Loucy (cell line): ENCODE data around the gene CLK2.

ENCODE experiments used
- H2AFZ ChIP-seq: fragments of 200-600 bp; sonication (generic); 2 replicates; pipeline ENCODE4 v1.6.0; 2016; ENCODE audit warnings: antibody characterized with exemption, mild to moderate bottlenecking, low read length, moderate library complexity
- H3F3A ChIP-seq: fragments of 200-600 bp; 2 replicates; pipeline ENCODE4 v1.6.0; 2016; ENCODE audit warnings: antibody characterized with exemption, low read depth, mild to moderate bottlenecking
- H3K27me3 ChIP-seq: fragments of 200-600 bp; sonication (generic); 2 replicates; pipeline ENCODE4 v1.6.1; 2014; ENCODE audit warnings: low read length, mild to moderate bottlenecking; ENCODE audit not compliant: insufficient read depth, poor library complexity, severe bottlenecking
- H3K36me3 ChIP-seq: fragments of 200-600 bp; sonication (generic); 2 replicates; pipeline ENCODE4 v1.6.1; 2016; ENCODE audit warnings: low read length; ENCODE audit not compliant: insufficient read depth
- H3K4me1 ChIP-seq: fragments of 200-600 bp; sonication (generic); 2 replicates; pipeline ENCODE4 v1.5.1; 2014; ENCODE audit warnings: low read length, mild to moderate bottlenecking; ENCODE audit not compliant: insufficient read depth, poor library complexity, severe bottlenecking
- H3K4me2 ChIP-seq: fragments of 200-600 bp; sonication (generic); 2 replicates; pipeline ENCODE4 v1.6.0; 2014; ENCODE audit warnings: antibody characterized with exemption, low read length, low read depth, mild to moderate bottlenecking; ENCODE audit not compliant: poor library complexity, severe bottlenecking
- H3K4me3 ChIP-seq: fragments of 200-600 bp; sonication (generic); 2 replicates; pipeline ENCODE4 v1.5.1; 2014; ENCODE audit warnings: low read length, mild to moderate bottlenecking, mixed read lengths; ENCODE audit not compliant: poor library complexity, severe bottlenecking
- H3K79me2 ChIP-seq: fragments of 200-600 bp; sonication (generic); 2 replicates; pipeline ENCODE4 v1.6.1; 2014; ENCODE audit warnings: low read length; ENCODE audit not compliant: insufficient read depth
- H3K9ac ChIP-seq: fragments of 200-600 bp; sonication (generic); 2 replicates; pipeline ENCODE4 v1.6.0; 2014; ENCODE audit warnings: mild to moderate bottlenecking, low read depth, low read length, moderate library complexity; ENCODE audit not compliant: poor library complexity, severe bottlenecking
- H3K9me2 ChIP-seq: fragments of 200-600 bp; sonication (generic); replicated peaks from 2 replicates; pipeline ENCODE4 v1.6.1; 2016; ENCODE audit warnings: low read depth, low read length, mixed read lengths
- H3K9me3 ChIP-seq: fragments of 200-600 bp; sonication (generic); 2 replicates; pipeline ENCODE4 v1.6.1; 2014; ENCODE audit warnings: mild to moderate bottlenecking, antibody characterized with exemption, low read length, low read depth; ENCODE audit not compliant: insufficient read depth
- H4K20me1 ChIP-seq: fragments of 200-600 bp; sonication (generic); 2 replicates; pipeline ENCODE4 v1.6.0; 2014; ENCODE audit warnings: antibody characterized with exemption, low read length, mild to moderate bottlenecking; ENCODE audit not compliant: insufficient read depth, poor library complexity, severe bottlenecking
- EZH2phosphoT487 ChIP-seq: fragments of 200-600 bp; IDR thresholded peaks from 2 replicates; pipeline ENCODE4 v1.6.1; 2018; ENCODE audit warnings: antibody characterized with exemption, mild to moderate bottlenecking, moderate library complexity, borderline replicate concordance
- TF ChIP-seq, protein P1 (sequence below): fragments of 200-600 bp; sonication (generic); conservative IDR thresholded peaks from 2 replicates; pipeline ENCODE4 v1.5.1; 2014; ENCODE audit warnings: mild to moderate bottlenecking, antibody characterized with exemption, low read length

The CLK2 gene

DNA sequence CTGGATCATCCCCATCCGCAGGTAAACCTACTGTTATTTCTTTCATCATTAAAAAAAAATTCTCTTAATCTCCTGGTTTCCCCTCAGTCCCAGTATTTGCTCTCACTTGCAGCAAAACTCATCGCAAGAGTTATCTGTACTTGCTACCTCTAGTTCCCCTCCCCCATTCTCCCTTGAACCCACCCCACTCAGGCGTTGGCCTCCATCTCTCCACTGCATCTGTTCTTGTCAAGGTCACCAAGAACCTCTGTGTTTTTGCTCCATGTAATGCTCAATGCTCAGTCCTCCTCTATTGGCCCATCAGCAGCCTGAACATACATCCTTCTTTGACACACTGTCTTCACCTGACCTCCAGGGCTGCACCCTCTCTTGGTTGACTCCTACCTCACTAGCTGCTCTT, 23.4 kb upstream of the CLK2 start:
- TF ChIP-seq, protein P1, sequence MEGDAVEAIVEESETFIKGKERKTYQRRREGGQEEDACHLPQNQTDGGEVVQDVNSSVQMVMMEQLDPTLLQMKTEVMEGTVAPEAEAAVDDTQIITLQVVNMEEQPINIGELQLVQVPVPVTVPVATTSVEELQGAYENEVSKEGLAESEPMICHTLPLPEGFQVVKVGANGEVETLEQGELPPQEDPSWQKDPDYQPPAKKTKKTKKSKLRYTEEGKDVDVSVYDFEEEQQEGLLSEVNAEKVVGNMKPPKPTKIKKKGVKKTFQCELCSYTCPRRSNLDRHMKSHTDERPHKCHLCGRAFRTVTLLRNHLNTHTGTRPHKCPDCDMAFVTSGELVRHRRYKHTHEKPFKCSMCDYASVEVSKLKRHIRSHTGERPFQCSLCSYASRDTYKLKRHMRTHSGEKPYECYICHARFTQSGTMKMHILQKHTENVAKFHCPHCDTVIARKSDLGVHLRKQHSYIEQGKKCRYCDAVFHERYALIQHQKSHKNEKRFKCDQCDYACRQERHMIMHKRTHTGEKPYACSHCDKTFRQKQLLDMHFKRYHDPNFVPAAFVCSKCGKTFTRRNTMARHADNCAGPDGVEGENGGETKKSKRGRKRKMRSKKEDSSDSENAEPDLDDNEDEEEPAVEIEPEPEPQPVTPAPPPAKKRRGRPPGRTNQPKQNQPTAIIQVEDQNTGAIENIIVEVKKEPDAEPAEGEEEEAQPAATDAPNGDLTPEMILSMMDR, result no peak
- no peak for TF ChIP-seq EZH2phosphoT487

DNA sequence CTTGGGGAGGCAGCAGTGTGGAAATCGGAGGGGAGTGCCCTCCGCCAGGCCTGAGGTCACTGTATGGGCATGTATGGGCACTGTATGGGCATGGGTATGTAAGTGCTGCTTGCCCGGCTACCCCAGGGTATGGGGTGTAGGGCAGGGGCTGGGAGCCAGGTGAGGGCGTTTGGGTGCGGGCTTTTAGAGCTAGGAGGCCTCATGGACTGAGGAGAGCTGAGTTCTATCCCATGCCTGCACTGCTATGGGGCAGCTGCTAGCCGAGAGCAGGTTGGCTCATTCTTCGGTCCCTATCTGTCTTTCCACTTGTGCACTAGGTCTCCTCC, 22.6 kb upstream of the CLK2 start:
- no peak overlapping the region for H2AFZ ChIP-seq
- H3K27me3 ChIP-seq, result no peaks in the 10 kb centered on the region
- H3K36me3 ChIP-seq, result no peaks in the 10 kb centered on the region
- no peak for TF ChIP-seq EZH2phosphoT487
- H3K4me2 ChIP-seq, result no peak overlapping the region
- no peak overlapping the region for H3K4me3 ChIP-seq
- H3K9me3 ChIP-seq, result no peaks in the 10 kb centered on the region
- H3F3A ChIP-seq, result no peaks in the 10 kb centered on the region
- no peak overlapping the region for H3K9ac ChIP-seq
- no peaks in the 10 kb centered on the region for H3K79me2 ChIP-seq
- H3K4me1 ChIP-seq, result no peaks in the 10 kb centered on the region
- no peaks in the 10 kb centered on the region for H4K20me1 ChIP-seq
- no peaks in the 10 kb centered on the region for H3K9me2 ChIP-seq

More for the DNA sequence above, 23.4 kb upstream of the CLK2 start:
- Histone ChIP-seq H3K9ac (no peak overlapping the region), H3K4me3 (no peak overlapping the region), H3K36me3 (no peaks in the 10 kb centered on the region), H3K9me2 (no peaks in the 10 kb centered on the region), H2AFZ (no peak overlapping the region), H3K9me3 (no peaks in the 10 kb centered on the region), H3K4me2 (no peak overlapping the region), H4K20me1 (no peaks in the 10 kb centered on the region), H3K4me1 (no peaks in the 10 kb centered on the region), H3K79me2 (no peaks in the 10 kb centered on the region), H3F3A (no peaks in the 10 kb centered on the region), H3K27me3 (no peaks in the 10 kb centered on the region)

DNA sequence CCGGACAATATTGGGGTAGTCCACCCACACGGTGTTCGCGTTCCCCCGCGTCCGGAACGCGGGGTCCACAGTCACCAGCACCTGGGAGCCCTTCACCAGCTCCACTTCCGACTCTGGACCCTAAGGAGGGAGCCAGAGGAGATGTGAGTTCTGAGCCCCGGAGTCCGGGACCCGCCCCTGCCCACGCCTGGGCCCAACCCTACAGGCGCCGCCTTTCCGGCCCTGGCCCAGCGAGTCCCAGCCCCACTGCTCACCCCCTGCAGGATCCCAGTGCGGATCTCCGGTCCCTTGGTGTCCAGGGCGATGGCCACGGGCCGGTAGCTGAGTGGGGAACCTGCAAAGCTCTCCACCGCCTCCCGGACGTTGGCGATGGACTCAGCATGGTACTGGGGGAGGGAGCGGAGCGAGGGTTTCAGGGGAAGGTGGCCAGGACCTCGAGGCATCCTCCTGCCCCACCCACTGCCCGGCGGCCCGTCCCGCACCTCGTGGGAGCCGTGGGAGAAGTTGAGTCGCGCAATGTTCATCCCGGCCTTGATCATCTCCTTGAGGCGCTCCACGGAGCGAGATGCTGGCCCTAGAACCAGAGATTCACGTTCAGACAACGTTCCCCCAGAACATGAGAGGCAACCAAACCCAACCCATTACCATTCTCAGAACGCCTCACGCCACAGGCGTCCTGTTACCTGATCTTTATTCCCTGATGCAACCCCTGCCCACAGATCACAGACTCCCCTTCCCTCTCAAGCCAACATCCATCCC, 22.1 kb upstream of the CLK2 start:
- Histone ChIP-seq H3K36me3 (no peaks in the 10 kb centered on the region), H3K27me3 (no peaks in the 10 kb centered on the region), H3K4me2 (no peak overlapping the region), H2AFZ (no peak overlapping the region), H4K20me1 (no peaks in the 10 kb centered on the region), H3K9ac (no peak overlapping the region), H3K79me2 (no peaks in the 10 kb centered on the region), H3K9me2 (no peaks in the 10 kb centered on the region), H3K9me3 (no peaks in the 10 kb centered on the region), H3K4me1 (no peaks in the 10 kb centered on the region), H3F3A (no peaks in the 10 kb centered on the region), H3K4me3 (no peak overlapping the region)
- TF ChIP-seq, protein P1, result no peak
- TF ChIP-seq EZH2phosphoT487, result no peak
